Activated CD8-positive, alpha-beta T cell treated with anti-CD3 and anti-CD28 coated beads, Interleukin-2, amount 10 ng/mL, durations not matched to agents 7 days and 5 days (primary cell): ENCODE data around the gene DDX17. TPM values are rescaled to one million over a fixed set of nuclear protein-coding genes. Genes with fewer than 3 reads are reported as not detected.

ENCODE experiments used
- ATAC-seq: fragments of 150-1000 bp; cut with Tn5 transposase; one replicate; pipeline ENCODE4 v1.10.0; 2021; ENCODE audit warnings: moderate library complexity
- CTCF ChIA-PET: fragments of 350-600 bp; sonication (Branson Sonifier 250); formaldehyde crosslinking; loops from one replicate; lab custom pipeline; 2021; ENCODE audit warnings: antibody characterized with exemption; lab: Charles Lee
- POLR2A ChIA-PET: fragments of 350-600 bp; sonication (Branson Sonifier 250); formaldehyde crosslinking; loops from one replicate; lab custom pipeline; 2021; ENCODE audit warnings: antibody characterized with exemption; lab: Charles Lee
- DNase-seq: peaks from one replicate; pipeline ENCODE4 v3.0.0-alpha.2; 2020
- H3K27ac Mint-ChIP-seq: one replicate; pipeline ENCODE4 v1.8.0; 2021; ENCODE audit warnings: mild to moderate bottlenecking, mixed read lengths
- H3K27me3 Mint-ChIP-seq: one replicate; pipeline ENCODE4 v1.8.0; 2021; ENCODE audit warnings: low read depth, mixed read lengths
- H3K36me3 Mint-ChIP-seq: one replicate; pipeline ENCODE4 v1.8.0; 2021; ENCODE audit warnings: low read depth, mixed read lengths
- H3K4me1 Mint-ChIP-seq: one replicate; pipeline ENCODE4 v1.8.0; 2021; ENCODE audit warnings: low read depth, mixed read lengths
- H3K4me3 Mint-ChIP-seq: one replicate; pipeline ENCODE4 v1.8.0; 2021; ENCODE audit warnings: mild to moderate bottlenecking, mixed read lengths
- H3K9me3 Mint-ChIP-seq: one replicate; pipeline ENCODE4 v1.8.0; 2022; ENCODE audit warnings: mixed read lengths; ENCODE audit not compliant: insufficient read depth
- total RNA-seq, 2 experiments: library from RNA; stranded (reverse); gene quantifications; one replicate each; pipeline ENCODE4 v1.2.3, GENCODE V29; 2021

The DDX17 gene
- total RNA-seq, 2 experiments from 2014 or later: 443 to 445 TPM

DNA sequence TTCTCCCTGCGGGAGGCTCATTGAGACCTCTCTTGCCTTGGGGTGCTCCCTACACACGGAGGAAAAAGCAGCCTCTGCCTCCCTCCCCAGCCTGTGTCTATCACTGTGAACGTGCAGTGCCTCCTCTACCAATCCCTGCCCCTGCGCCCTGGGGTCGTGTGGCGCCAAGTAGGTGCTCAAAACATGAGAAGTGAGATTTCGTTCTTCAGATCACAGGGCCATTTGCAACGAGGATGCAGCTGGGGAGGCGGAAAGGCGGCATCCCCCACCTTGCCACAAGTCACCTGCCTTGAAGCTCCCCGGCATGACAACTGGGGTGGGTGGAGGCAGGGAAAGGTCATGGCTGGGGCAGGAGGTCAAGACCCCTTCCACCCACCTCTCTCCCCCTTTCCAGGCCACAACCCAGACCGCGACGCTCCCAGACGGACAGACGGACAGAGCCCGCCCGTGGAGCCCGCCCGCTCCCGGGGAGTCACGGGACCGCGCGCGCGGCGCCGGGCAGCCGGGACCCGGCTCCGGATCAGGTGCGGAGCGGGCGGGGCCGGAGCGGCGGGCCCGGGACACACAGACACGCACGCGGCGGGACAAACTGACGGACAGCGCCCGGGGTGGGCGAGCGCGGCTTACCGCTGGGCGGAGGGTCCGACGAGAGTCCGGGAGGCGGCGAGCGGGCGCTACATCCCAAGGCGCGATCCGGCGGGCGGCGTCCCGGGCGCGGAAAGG lies 51.6 kb downstream of the DDX17 start:
- H3K4me1 Mint-ChIP-seq: peaks cover 11% of the 10 kb centered on the region
- DNase-seq (peak; percentile 32), ATAC-seq (peak; percentile 40)
- H3K4me3 Mint-ChIP-seq: peak overlapping the region; percentile 57
- H3K9me3 Mint-ChIP-seq: no peaks in the 10 kb centered on the region
- CTCF ChIA-PET: no interaction called here
- peaks cover 2% of the 10 kb centered on the region for H3K36me3 Mint-ChIP-seq
- H3K27me3 Mint-ChIP-seq: peaks cover 56% of the 10 kb centered on the region
- POLR2A ChIA-PET: interaction anchor here (0.9 kb wide), 1 partner anchor 8 kb away, joined by 3 read pairs; no protein-coding TSS in a partner anchor
- no peak overlapping the region for H3K27ac Mint-ChIP-seq

DNA sequence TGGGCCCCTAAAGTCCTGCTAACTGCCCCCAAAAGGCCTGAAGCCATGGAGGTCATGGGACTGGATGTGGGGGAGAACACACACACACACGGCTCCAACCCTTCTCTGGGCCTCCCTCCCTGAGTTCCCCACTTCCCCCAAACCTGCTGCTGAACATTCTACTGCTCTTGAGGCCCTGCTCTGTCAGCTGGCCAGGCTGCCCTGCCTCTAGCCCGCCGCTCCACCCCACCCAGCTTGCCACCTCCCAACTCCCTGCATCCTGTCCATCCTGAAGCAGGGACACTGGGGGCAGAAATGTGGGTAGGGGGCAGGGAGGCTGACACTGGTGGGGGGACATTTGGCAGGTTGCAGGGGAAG lies 52.1 kb downstream of the DDX17 start:
- ATAC-seq: peak; percentile 5
- Mint-ChIP-seq H3K9me3 (no peaks in the 10 kb centered on the region), H3K4me3 (no peak overlapping the region), H3K36me3 (peaks cover 2% of the 10 kb centered on the region), H3K27me3 (peaks cover 51% of the 10 kb centered on the region), H3K4me1 (peaks cover 11% of the 10 kb centered on the region), H3K27ac (no peak overlapping the region)
- POLR2A ChIA-PET: interaction anchor here (0.9 kb wide), 1 partner anchor 8 kb away, joined by 3 read pairs; no protein-coding TSS in a partner anchor
- CTCF ChIA-PET: no interaction called here
- no peak for DNase-seq

DNA sequence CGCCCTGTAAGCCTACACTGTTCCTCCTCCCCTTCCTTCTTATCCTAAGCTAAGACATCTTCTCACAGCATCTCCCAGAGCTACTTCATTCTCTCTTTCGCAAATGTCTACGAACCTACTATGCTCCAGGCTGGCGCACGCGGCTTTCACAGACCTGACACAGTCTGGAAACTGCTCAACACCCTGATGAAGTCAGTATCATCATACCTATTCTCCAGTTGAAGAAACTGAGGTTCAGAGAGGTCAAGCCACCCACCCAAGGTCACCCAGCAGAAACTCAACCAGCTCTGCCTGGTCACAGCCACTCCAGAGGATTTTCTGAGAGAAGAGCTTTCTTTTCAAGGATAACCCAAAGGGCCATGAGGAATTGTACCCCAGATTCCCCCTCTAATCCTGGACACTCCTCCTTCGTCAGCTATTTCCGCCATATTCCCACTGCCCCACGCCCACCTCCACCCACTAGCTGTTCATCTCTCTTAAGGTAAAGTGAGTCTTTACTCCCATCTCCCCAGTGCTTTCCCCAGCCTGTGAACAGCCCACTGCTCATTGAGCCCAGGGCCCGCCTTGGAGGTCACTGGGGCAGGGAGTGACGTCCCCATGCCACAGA lies 52.9 kb downstream of the DDX17 start:
- no peak for ATAC-seq
- no peak for DNase-seq
- no peak overlapping the region for H3K4me3 Mint-ChIP-seq
- H3K36me3 Mint-ChIP-seq: peaks cover 2% of the 10 kb centered on the region
- no peak overlapping the region for H3K27ac Mint-ChIP-seq
- H3K4me1 Mint-ChIP-seq: peaks cover 11% of the 10 kb centered on the region
- H3K27me3 Mint-ChIP-seq: peaks cover 45% of the 10 kb centered on the region
- ChIA-PET CTCF (no interaction called here), POLR2A (interaction anchor here (0.6 kb wide), 1 partner anchor 28 kb away, joined by 5 read pairs; no protein-coding TSS in a partner anchor)
- no peaks in the 10 kb centered on the region for H3K9me3 Mint-ChIP-seq

DNA sequence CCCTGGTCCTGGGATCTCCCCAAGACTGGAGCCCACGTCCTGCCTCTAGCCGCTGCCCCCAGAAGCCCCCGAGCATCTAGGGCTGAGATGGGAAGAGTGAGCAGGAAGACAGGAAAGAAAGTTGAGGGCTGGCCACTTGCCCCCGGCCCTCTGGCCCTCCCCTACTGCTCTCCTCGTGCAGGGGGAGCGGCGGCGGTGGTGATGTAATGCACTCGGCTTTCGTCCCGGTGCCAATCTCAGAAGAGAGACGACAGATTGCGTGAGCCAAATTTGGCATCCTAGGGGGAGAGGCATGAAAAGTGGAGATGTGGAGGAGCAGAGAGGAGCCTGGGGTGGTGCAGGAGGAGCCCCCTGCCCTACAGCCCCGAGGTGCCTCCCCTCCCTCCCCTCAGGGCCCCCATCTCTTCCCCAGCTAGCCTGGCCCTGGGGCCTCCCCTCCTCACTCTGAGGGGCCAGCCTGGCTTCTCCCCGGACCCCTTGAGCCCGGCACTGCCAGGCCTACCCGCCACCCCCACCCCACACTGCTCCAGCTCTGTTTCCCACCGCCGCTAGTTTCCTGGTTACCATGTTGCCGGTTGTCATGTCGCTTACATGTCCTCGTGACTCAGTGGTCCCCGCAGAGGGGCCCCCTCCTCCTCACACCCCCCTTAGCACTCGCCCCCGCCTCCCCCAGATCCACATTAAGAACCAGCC lies 53.6 kb downstream of the DDX17 start:
- ChIA-PET POLR2A (interaction anchor here (0.6 kb wide), 1 partner anchor 28 kb away, joined by 5 read pairs; no protein-coding TSS in a partner anchor), CTCF (interaction anchor here (1.0 kb wide), 1 partner anchor 119 kb away, joined by 3 read pairs; no protein-coding TSS in a partner anchor)
- Mint-ChIP-seq H3K27me3 (peaks cover 38% of the 10 kb centered on the region), H3K36me3 (peaks cover 2% of the 10 kb centered on the region), H3K4me3 (no peak overlapping the region), H3K4me1 (peaks cover 11% of the 10 kb centered on the region), H3K9me3 (no peaks in the 10 kb centered on the region), H3K27ac (no peak overlapping the region)
- ATAC-seq: no peak
- no peak for DNase-seq

DNA sequence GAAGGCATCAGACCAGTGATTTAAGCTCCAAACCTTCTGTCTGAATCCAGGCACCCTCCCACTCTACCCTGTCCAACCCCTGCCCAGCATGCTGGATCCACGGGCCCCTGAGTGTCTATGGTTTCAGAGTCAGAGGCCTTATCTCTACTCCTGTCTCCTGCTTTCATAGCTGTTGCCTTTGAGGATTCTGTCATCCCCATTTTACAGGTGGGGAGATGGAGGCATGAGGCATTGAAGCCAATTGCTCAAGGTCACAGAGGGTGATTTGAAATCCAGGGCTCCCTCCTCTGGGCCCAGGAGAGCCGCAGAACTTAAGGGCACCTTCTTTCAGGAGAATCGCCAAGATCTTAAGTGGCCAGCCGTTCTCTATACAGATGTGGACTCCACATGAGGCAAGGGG lies 54.2 kb downstream of the DDX17 start:
- Mint-ChIP-seq H3K9me3 (no peaks in the 10 kb centered on the region), H3K36me3 (peaks cover 2% of the 10 kb centered on the region), H3K27me3 (peaks cover 31% of the 10 kb centered on the region), H3K4me3 (no peak overlapping the region), H3K27ac (no peak overlapping the region), H3K4me1 (peaks cover 9% of the 10 kb centered on the region)
- CTCF ChIA-PET: interaction anchor here (1.0 kb wide), 1 partner anchor 120 kb away, joined by 3 read pairs; no protein-coding TSS in a partner anchor
- DNase-seq (no peak), ATAC-seq (no peak)
- POLR2A ChIA-PET: no interaction called here

DNA sequence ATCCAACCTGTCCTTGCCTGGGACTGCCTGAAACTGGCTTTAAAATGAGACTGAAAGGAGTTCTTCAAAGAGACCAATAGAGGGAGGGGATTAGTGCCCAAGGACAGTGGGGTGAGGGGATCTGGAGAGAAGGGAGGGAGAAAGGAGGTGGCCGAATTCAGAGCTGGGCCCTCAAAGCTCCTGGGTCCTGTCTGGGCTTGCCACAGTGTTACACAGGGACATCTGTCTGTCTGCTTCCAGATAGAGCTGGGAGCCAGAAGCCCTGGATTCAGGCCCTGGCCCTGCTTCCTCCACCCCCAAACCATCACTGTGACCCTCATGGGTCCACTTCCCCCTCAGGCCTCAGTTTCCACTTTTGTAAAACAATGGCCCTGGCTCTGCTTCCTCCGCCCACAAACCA lies 54.7 kb downstream of the DDX17 start:
- Mint-ChIP-seq H3K27me3 (peaks cover 27% of the 10 kb centered on the region), H3K9me3 (no peaks in the 10 kb centered on the region), H3K27ac (no peak overlapping the region), H3K36me3 (peaks cover 2% of the 10 kb centered on the region), H3K4me1 (peaks cover 6% of the 10 kb centered on the region), H3K4me3 (no peak overlapping the region)
- DNase-seq: no peak
- ChIA-PET POLR2A (no interaction called here), CTCF (no interaction called here)
- ATAC-seq: no peak

DNA sequence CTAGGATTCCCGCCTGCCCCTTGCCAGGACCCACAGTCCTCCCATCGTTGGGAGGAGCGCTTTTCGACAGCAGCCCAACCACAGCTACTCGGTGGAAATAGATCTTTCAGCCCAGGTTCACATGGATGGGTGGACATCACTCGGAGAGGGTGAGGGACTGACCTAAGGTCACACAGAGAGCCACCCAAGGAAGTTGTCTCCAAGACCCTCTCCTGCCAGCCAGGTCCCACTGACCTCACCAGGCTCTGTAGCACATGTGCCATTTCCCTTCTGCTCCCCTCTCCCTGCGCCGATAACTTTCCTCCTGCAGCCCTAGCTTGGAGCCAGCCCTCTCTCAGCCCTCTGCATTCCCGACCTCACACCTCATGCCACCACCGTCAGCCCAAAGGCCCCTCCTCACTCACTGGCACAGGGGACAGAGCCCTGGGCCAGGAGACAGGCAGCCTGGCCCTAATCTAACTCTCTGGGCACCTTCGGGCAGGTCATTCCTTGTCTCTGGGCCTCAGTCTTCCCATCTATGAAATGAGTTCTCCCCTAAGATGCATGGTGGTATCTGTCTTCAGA lies 55.8 kb downstream of the DDX17 start:
- H3K4me3 Mint-ChIP-seq: no peak overlapping the region
- no peak overlapping the region for H3K27ac Mint-ChIP-seq
- peaks cover 22% of the 10 kb centered on the region for H3K27me3 Mint-ChIP-seq
- no peaks in the 10 kb centered on the region for H3K9me3 Mint-ChIP-seq
- DNase-seq (no peak), ATAC-seq (no peak)
- ChIA-PET POLR2A (no interaction called here), CTCF (no interaction called here)
- peaks cover 2% of the 10 kb centered on the region for H3K36me3 Mint-ChIP-seq
- H3K4me1 Mint-ChIP-seq: peaks cover 4% of the 10 kb centered on the region

DNA sequence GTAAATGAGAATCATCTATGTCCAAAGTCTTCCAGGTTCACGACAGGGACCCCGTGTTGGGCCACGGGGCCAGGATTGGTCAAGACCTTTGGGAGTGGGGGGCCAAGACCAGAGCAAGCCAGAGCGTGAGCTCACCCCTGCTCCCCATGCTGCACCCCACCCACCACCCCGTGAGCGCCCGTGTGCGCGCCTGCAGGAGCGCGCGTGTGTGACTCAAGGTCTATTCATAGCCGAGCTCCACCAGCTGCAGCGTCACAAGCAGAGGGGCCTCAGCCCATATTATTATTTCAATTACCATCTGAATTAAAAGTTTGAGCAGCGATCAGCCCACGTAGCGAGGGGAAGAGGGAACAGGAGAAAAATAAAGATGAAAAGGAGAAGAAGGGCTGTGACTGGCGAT lies 56.3 kb downstream of the DDX17 start:
- Mint-ChIP-seq H3K27me3 (peaks cover 25% of the 10 kb centered on the region), H3K9me3 (no peaks in the 10 kb centered on the region), H3K4me1 (peaks cover 4% of the 10 kb centered on the region), H3K27ac (no peak overlapping the region), H3K36me3 (peaks cover 2% of the 10 kb centered on the region), H3K4me3 (no peak overlapping the region)
- ChIA-PET CTCF (no interaction called here), POLR2A (no interaction called here)
- DNase-seq (no peak), ATAC-seq (no peak)

DNA sequence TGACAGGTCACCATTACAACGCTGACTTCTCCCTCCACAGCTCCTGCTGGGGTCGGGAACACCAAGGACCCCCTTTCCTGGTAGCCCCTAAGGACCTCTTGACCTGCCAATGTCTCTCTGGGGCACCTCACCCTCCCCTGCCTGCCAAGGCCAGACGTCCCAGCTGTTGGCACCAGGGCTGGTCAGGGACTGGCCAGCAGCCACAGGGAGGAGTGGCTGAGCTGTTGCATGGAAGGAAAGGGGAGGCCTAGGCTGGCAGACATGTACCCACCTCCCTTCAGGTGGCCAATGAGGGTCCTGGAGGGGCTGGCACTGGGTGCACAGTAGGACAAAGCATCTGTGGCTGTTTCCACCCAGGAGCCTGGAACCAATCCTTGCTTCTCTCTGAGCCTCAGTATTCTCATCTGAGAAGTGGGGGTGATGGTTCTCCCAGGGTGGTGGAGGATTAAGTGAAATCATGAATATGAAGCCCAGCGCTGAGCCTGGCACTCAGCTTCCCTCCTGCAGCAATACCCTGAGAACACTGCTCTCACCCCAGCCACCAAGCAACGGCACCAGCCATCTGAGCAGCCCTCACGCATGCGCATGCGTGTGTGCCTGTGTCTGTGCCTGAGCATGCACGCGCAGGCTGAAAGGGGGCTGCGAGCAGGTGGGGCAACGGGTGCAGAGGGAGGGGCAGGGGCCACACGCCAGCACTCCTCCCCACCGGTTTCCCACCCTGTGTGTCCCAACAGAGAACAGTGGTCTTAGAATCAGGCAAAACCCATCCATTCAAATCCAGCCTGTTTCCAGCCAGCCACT lies 57.0 kb downstream of the DDX17 start:
- DNase-seq (no peak), ATAC-seq (no peak)
- Mint-ChIP-seq H3K27ac (no peak overlapping the region), H3K36me3 (no peaks in the 10 kb centered on the region), H3K4me1 (no peaks in the 10 kb centered on the region), H3K4me3 (no peak overlapping the region), H3K27me3 (peaks cover 21% of the 10 kb centered on the region), H3K9me3 (no peaks in the 10 kb centered on the region)
- ChIA-PET CTCF (interaction anchor here (0.7 kb wide), 1 partner anchor 36 kb away, joined by 3 read pairs; no protein-coding TSS in a partner anchor), POLR2A (no interaction called here)

DNA sequence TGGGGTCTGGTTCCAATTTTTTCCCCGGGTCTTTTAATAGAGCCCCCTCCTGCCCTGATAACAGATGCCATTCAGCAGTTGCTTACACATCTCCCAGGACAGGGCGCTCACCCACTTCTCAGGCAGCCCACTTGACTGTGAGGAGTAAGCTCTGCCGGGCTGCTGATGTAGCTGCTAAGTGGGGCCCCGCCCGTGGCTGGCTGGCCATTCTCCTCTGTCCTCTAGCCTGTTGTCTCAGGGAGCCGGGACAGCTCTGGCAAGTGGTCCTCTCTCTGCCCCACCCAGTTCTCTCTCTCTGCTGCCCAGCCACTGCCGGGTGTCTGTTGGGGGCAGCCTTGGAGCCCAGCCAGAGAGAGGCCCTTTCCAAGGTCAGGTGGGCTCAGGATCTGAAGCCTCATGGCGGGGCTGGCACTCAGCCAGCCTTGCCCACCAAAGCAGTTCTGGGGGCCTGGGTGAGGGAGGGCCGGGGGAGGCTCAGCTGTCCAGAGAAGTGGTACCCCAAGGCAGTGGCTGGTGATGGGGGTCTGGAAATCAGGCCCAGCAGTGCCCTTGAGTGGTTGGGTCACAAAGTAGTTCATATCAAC lies 60.0 kb downstream of the DDX17 start:
- ATAC-seq (no peak), DNase-seq (no peak)
- Mint-ChIP-seq H3K4me3 (no peak overlapping the region), H3K27ac (no peak overlapping the region), H3K27me3 (peaks cover 8% of the 10 kb centered on the region), H3K4me1 (no peaks in the 10 kb centered on the region), H3K9me3 (no peaks in the 10 kb centered on the region), H3K36me3 (no peaks in the 10 kb centered on the region)
- CTCF ChIA-PET: no interaction called here
- POLR2A ChIA-PET: interaction anchor here (1.0 kb wide), 1 partner anchor 8 kb away, joined by 3 read pairs; no protein-coding TSS in a partner anchor

DNA sequence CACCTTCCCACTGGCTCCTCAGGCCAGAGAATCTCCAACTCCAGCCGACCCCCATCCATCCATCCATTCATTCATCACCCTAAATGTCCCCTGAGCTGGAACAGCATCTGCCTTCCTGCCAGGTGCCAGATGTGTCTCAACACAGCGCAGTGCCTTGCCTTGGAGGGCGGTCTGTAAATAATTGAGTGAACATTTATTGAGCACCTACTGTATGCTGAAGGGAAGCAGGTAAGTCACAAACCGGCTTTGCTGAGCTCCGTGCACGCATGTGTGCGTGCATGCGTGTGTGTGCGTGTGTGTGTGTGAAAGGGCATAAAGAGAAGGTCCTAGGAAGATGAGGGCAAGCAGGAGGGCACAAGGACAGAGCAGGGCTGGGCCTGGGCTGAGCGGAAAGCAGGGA lies 61.3 kb downstream of the DDX17 start:
- POLR2A ChIA-PET: no interaction called here
- no peak overlapping the region for H3K4me3 Mint-ChIP-seq
- H3K27me3 Mint-ChIP-seq: peaks cover 7% of the 10 kb centered on the region
- no peak overlapping the region for H3K27ac Mint-ChIP-seq
- ATAC-seq: no peak
- CTCF ChIA-PET: no interaction called here
- DNase-seq: no peak
- H3K9me3 Mint-ChIP-seq: no peaks in the 10 kb centered on the region
- no peaks in the 10 kb centered on the region for H3K36me3 Mint-ChIP-seq
- no peaks in the 10 kb centered on the region for H3K4me1 Mint-ChIP-seq
